Stomach (tissue), 9 donors: ENCODE measurements around the gene HES3. TPM values are rescaled to one million over a fixed set of nuclear protein-coding genes. Genes with fewer than 3 reads are reported as not detected.

Experiments used
- DNase-seq, 2 donors: peaks; one replicate each; pipeline versions ENCODE4 v3.0.0 to v3.0.0-alpha.2; 2013 to 2019
- H3K27ac ChIP-seq, 5 donors: fragments of 200-600 bp in 4 of 5; sonication (generic) in 4 of 5; one replicate each; pipeline ENCODE4 v1.5.1; 2013 to 2019; ENCODE audit warnings: mild to moderate bottlenecking in 1 of 5, moderate library complexity in 1 of 5
- H3K27me3 ChIP-seq, 3 donors: fragments of 200-600 bp; sonication (generic); one replicate each; pipeline ENCODE4 v1.5.1; 2017 to 2019; ENCODE audit warnings: mixed run types in 1 of 3
- H3K36me3 ChIP-seq, 4 donors: fragments of 200-600 bp; sonication (generic); 1 replicate in 3 of 4; 2 replicates in 1 of 4; pipeline ENCODE4 v1.5.1; 2016 to 2019
- H3K4me1 ChIP-seq, 4 donors: fragments of 200-600 bp; sonication (generic); one replicate each; pipeline ENCODE4 v1.5.1; 2016 to 2019
- H3K4me3 ChIP-seq, 4 donors: fragments of 200-600 bp; sonication (generic) in 3 of 4; one replicate each; pipeline ENCODE4 v1.5.1; 2016 to 2019; ENCODE audit warnings: mild to moderate bottlenecking in 1 of 4
- H3K9me3 ChIP-seq, 4 donors: fragments of 200-600 bp; sonication (generic); one replicate each; pipeline ENCODE4 v1.5.1; 2016 to 2019
- CTCF ChIP-seq, 7 experiments: fragments of 450-650 bp in 4 of 7; fragments of 200-600 bp in 3 of 7; sonication (generic) in 3 of 7; IDR thresholded peaks; one replicate each; pipeline ENCODE4 v1.5.1; 2016 to 2019; ENCODE audit warnings: antibody characterized with exemption in 7 of 7, control low read depth in 2 of 7, mild to moderate bottlenecking in 1 of 7
- EP300 ChIP-seq: sonication (generic); formaldehyde crosslinking; IDR thresholded peaks from one replicate; pipeline ENCODE4 v1.6.1; 2017; ENCODE audit warnings: antibody characterized with exemption
- POLR2A ChIP-seq, 4 donors: fragments of 450-650 bp; IDR thresholded peaks; one replicate each; pipeline ENCODE4 v1.6.1; 2016; ENCODE audit warnings: antibody characterized with exemption in 4 of 4, control low read depth in 2 of 4, mild to moderate bottlenecking in 1 of 4, moderate library complexity in 1 of 4
- POLR2AphosphoS5 ChIP-seq, 3 donors: sonication (generic); formaldehyde crosslinking; IDR thresholded peaks; one replicate each; pipeline ENCODE4 v1.6.1; 2016; ENCODE audit warnings: antibody characterized with exemption in 3 of 3
- WGBS, 5 donors: extraction: QIAGEN DNeasy Blood & Tissue Kit in 3 of 5; methylation state at CpG; one replicate each; pipeline versions ENCODE4 v1.1.5 to v1.1.7; 2013 to 2018; 5-methylcytosine and 5-hydroxymethylcytosine counted together
- intact Hi-C: fragments of 100-400 bp; cut with DNase I; formaldehyde crosslinking; loops from one replicate; pipeline ENCODE4 v1.15.1; 2023; ENCODE audit warnings: low total_unique reads
- polyA plus RNA-seq, 3 donors: library from polyadenylated mRNA; stranded (reverse); fragments of 200-250 nt; gene quantifications; one replicate each; pipeline ENCODE4 v1.2.3, GENCODE V29; 2013
- total RNA-seq, 5 donors: library from RNA; depleted of rRNA; stranded (reverse); fragments of >200 nt; gene quantifications; one replicate each; pipeline versions ENCODE4 v1.1.0 to v1.2.3, GENCODE V29; 2014 to 2016
- donor health status: healthy with polysubstance abuse.
- donor health status: Bipolar disorder and iron deficiency.
- donor health status: healthy.

Gene HES3
- total and polyA plus RNA-seq, 8 donors = not detected

- TF ChIP-seq CTCF (IDR thresholded peaks at IDR 0.05) (no peak), POLR2AphosphoS5 (IDR thresholded peaks at IDR 0.05) (no peak), POLR2A (IDR thresholded peaks at IDR 0.05) (no peak), EP300 (no peak)
- H3K9me3 ChIP-seq = no peaks in the 10 kb centered on the region
- H3K36me3 ChIP-seq = peaks cover 0 to 8% (median 0%) of the 10 kb centered on the region in 4 donors
- intact Hi-C loops = no loop called here
- H3K27ac ChIP-seq = no peak overlapping the region
- peaks cover 0 to 3% (median under 1%) of the 10 kb centered on the region in 4 donors for H3K4me1 ChIP-seq
- peak in 1 of 2 donors; percentile 62 for DNase-seq
- 75 to 80% (median 78%) methylated on average over 13 to 19 of the region's 19 CpGs for WGBS, 5 donors
- no peaks in the 10 kb centered on the region for H3K27me3 ChIP-seq
- no peak overlapping the region for H3K4me3 ChIP-seq
Observed at GRCh38 chr1:6281511-6282402, 37.8 kb downstream of the HES3 start.

- H3K27ac ChIP-seq = no peak overlapping the region
- no peak overlapping the region for H3K4me3 ChIP-seq
- DNase-seq = no peak
- H3K36me3 ChIP-seq = peaks cover 0 to 8% (median 0%) of the 10 kb centered on the region in 4 donors
- no peak for TF ChIP-seq POLR2AphosphoS5 (IDR thresholded peaks at IDR 0.05)
- TF ChIP-seq POLR2A (IDR thresholded peaks at IDR 0.05) = no peak
- no peak for TF ChIP-seq EP300
- TF ChIP-seq CTCF (IDR thresholded peaks at IDR 0.05) = no peak
- intact Hi-C loops = no loop called here
- no peaks in the 10 kb centered on the region for H3K9me3 ChIP-seq
- no peaks in the 10 kb centered on the region for H3K27me3 ChIP-seq
- H3K4me1 ChIP-seq = peaks cover 0 to 10% (median 4%) of the 10 kb centered on the region in 4 donors
- WGBS, 5 donors = 93 to 97% (median 97%) methylated on average over 17 of the region's 17 CpGs
Observed at GRCh38 chr1:6282577-6283270, 38.7 kb downstream of the HES3 start.

- intact Hi-C loops = no loop called here
- H3K27me3 ChIP-seq = no peaks in the 10 kb centered on the region
- H3K4me3 ChIP-seq = no peak overlapping the region
- H3K9me3 ChIP-seq = no peaks in the 10 kb centered on the region
- peaks cover 0 to 21% (median 12%) of the 10 kb centered on the region in 4 donors for H3K4me1 ChIP-seq
- peaks cover 0 to 7% (median 0%) of the 10 kb centered on the region in 4 donors for H3K36me3 ChIP-seq
- WGBS, 5 donors = 92 to 96% (median 95%) methylated on average over 5 to 11 of the region's 11 CpGs
- no peak for TF ChIP-seq EP300
- no peak for TF ChIP-seq POLR2A (IDR thresholded peaks at IDR 0.05)
- TF ChIP-seq CTCF (IDR thresholded peaks at IDR 0.05) = no peak
- no peak for TF ChIP-seq POLR2AphosphoS5 (IDR thresholded peaks at IDR 0.05)
- no peak for DNase-seq
- H3K27ac ChIP-seq = no peak overlapping the region
Observed at GRCh38 chr1:6285336-6285735, 41.4 kb downstream of the HES3 start.

GRCh38 chr1:6286266-6286665 is 42.3 kb downstream of the HES3 start:
- peaks cover 0 to 21% (median 12%) of the 10 kb centered on the region in 4 donors for H3K4me1 ChIP-seq
- no peak overlapping the region for H3K27ac ChIP-seq
- H3K4me3 ChIP-seq = no peak overlapping the region
- no peaks in the 10 kb centered on the region for H3K36me3 ChIP-seq
- no peaks in the 10 kb centered on the region for H3K9me3 ChIP-seq
- no peak for DNase-seq
- TF ChIP-seq CTCF (IDR thresholded peaks at IDR 0.05) = no peak
- TF ChIP-seq EP300 = no peak
- TF ChIP-seq POLR2AphosphoS5 (IDR thresholded peaks at IDR 0.05) = no peak
- no peaks in the 10 kb centered on the region for H3K27me3 ChIP-seq
- intact Hi-C loops = no loop called here
- WGBS, 5 donors = 95 to 98% (median 96%) methylated on average over 8 of the region's 8 CpGs
